ENCODE data around the gene ZNF428.
"Not testable (repeated sequence)": the region's sequence is repeated elsewhere in the genome, so short reads cannot be mapped to it uniquely, and the experiment has no call there.

ZNF428 gene, protein sequence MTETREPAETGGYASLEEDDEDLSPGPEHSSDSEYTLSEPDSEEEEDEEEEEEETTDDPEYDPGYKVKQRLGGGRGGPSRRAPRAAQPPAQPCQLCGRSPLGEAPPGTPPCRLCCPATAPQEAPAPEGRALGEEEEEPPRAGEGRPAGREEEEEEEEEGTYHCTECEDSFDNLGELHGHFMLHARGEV
- 11.2 to 21.7 reads per million in 2 experiments for total RNA-seq

DNA sequence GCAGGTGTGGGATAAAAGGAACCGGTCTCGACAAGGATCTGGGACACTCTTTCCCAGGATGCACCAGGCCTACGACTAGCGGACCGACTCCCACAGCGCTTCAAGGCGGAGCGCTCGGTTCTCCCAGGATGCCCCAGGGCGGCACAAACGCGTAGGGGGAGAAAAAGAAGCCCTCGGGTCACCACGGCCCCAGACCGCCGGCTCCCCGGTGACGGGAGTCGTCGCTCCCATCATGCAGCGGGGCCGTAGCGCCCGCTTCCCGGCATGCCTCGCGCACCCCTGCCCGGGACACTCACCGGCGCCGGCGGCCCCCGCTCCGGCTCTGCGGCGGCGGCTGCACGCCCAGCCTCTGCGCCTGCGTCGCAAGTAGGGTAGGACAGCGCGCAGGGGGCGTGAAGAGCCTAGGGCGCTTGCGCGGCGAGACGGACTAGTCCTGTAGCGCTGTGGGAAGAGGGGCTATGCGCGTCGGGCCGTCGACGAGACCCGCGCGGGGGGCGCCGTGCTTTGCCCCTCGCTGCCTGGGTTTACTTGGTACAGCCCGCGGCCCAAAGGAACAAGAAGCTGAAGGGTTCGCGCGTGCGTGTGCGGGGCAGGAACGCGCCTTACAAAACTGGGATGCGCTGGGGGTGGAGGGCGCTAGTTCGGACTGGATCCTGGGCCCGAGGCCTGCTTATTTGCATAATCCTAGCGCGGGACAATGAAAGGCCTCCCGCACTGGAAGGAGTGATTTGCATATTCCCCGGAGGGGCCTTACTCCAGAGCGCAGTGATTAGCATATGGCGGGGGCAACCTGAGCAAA is at the start of gene ZNF428:
TSS of gene ZNF428 (minus strand) at position 368 of the 799 bp plus-strand sequence. CDS start 5,325 bp downstream, outside the sequence.
- peak; percentile 77 for DNase-seq (ENCODE audit: low read depth)

DNA sequence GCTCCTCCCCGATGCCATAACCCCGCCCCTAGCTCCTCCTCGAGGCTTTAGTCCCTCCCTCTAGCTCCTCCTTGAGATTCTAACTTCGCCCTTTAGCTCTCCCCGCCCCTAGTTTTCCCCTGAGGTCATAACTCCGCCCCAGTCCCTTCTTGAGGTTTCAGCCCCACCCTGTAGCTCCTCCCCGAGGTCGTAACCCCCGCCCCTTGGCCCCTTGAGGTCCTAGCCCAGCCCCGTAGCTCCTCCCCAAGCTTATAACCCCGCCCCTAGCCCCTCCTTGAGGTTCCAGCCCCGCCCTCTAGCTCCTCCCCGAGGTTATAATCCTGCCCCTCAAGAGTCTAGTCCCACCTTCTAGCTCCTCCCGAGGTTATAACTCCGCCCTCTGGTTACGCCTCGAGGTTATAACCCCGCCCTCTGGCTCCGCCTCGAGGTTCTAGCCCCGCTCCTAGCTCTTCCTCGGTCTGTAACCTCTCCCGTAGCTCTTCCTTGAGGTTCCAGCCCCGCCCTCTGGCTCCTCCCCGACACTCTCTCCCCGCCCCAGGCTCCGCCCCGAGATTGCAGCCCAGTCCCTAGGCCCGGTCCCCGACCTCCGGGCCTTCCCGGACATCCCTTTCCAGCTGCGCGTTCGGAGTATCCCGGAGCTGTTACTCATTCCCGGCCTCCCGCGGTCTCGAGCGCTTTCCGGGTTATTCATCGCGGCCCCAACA is 49.1 kb upstream of the ZNF428 start:
- DNase-seq (ENCODE audit: low read depth), result peak; percentile 96

DNA sequence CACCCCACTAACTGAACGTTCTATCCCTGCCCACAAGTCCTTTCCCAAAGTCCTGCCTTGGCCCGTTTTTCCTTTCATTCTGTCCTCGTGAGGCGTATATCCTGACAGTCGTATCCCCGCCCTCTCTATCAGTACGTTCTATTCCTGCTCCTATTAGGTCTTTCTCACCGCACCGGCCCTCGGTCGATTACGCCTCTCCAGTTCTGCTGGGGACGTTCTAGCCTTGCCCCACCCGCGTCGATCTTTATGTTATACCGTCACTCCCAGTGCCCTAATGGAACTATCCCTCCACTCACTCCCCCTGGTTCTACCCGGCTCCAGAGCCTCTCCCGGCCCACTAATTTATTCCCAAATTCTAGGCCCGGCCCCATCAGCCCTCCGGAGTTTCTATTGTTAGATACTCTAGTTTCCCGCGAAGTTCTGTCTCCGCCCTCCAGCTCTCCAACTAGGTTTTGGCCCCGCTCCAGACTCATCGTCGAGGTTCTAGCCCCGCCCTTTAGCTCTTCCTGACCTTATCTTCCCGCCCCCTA is 48.5 kb upstream of the ZNF428 start:
- DNase-seq (ENCODE audit: low read depth), result no peak

- DNase-seq (ENCODE audit: low read depth), result no peak
These were observed 47.9 kb upstream of the ZNF428 start for GRCh38 chr19:43667126-43667875.

GRCh38 chr19:43664018-43664417 is 44.6 kb upstream of the ZNF428 start:
- peak; percentile 37 for DNase-seq (ENCODE audit: low read depth)

- no peak for DNase-seq (ENCODE audit: low read depth)
These were observed 43.1 kb upstream of the ZNF428 start for GRCh38 chr19:43662487-43662886.

DNA sequence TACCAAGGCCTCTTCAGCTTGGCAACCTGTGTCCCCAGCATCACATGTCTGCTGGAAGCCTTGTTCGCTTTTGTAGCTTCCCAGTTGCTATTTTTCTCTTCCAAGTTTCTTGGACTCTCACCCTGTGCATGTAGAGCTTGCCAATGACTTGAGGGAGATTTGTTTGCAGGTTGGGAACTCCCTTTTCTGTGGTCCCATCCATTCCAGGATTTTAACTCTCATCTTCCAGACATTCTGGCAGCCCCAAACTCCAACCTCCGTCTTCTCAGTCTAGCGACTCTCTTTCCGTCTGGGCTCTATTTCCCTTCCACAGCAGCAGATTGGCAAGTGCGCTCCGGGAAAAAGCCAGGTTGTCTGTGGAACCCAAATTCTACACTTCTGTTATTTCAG is 41.5 kb upstream of the ZNF428 start:
- no peak for DNase-seq (ENCODE audit: low read depth)

GRCh38 chr19:43660301-43660970 is 41.0 kb upstream of the ZNF428 start:
- no peak for DNase-seq (ENCODE audit: low read depth)

- DNase-seq (ENCODE audit: low read depth), result no peak
These were observed 39.1 kb upstream of the ZNF428 start for GRCh38 chr19:43658494-43658893.

- DNase-seq (ENCODE audit: low read depth), result no peak
These were observed 38.6 kb upstream of the ZNF428 start for GRCh38 chr19:43658001-43658400.

DNA sequence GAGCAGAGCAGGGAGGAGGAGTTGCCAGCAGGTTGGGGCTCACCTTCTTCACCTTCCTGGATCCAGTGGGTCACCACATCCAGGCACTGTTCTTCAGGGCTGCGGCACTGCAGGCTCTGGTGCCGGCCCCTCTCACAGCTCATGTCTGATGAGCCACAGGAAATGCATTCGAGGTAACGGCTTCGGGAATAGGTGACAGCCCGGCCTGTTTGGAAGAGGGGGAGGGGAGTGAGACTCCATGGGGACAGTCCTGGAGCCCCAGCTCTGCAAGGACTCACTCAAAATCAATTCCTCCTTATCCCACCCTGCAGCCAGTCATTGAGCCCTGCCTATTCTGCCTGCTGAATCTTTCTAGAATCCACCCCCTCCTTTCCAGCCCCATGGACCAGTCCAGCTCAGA is 37.0 kb upstream of the ZNF428 start:
- no peak for DNase-seq (ENCODE audit: low read depth)

DNA sequence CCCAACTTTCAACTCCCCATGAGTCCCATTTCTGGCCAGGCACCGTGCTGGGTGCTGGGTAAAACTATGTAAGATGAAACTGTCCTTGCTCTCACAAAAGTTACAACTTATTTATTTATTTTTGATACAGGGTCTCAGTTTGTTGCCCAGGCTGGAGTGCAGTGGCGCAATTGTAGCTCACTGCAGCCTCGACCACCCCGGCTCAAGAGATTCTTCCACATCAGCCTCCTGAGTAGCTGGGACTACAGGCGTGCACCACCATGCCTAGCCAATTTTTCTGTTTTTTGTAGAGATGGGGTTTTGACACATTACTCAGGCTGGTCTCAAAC is 33.1 kb upstream of the ZNF428 start:
- DNase-seq (ENCODE audit: low read depth), result no peak

GRCh38 chr19:43651758-43652545 is 32.5 kb upstream of the ZNF428 start:
- DNase-seq (ENCODE audit: low read depth), result no peak

GRCh38 chr19:43650276-43650675 is 30.8 kb upstream of the ZNF428 start:
- DNase-seq (ENCODE audit: low read depth), result not testable (repeated sequence)

DNA sequence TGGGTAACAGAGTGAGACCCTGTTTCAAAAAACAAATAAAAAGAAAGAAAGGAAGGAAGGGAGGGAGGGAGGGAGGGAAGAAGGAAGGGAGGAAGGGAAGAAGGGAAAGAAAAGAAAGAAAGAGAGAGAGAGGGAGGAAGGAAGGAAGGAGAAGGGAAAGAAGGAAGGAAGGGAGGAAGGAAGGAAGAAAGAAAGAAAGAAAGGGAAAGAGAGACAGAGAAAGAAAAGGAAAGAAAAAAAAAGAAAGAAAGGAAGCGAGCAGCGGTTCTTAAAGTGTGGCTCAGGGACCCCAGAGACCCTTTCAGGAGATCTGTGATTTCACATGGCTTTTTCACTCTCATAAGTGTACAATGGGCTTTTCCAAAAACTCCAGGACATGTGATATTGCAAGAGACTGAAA is 30.1 kb upstream of the ZNF428 start:
- no peak for DNase-seq (ENCODE audit: low read depth)

GRCh38 chr19:43648633-43649032 is 29.2 kb upstream of the ZNF428 start:
- no peak for DNase-seq (ENCODE audit: low read depth)

DNA sequence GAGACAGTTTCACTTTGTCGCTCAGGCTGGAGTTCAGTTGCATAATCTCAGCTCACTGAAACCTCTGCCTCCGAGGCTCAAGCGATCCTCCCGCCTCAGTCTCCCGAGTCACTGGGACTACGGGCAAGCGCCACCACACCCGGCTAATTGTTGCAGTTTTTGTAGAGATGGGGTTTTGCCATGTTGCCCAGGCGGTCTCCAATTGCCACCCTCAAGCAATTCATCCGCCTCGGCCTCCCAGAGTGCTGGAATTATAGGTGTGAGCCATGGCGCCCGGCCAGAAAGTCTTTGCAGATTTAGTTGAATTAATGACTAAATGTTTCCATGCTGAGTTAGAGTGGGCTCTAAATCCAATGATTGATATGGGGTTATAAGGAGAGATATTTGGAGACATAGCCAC is 24.8 kb upstream of the ZNF428 start:
- DNase-seq (ENCODE audit: low read depth), result no peak

DNA sequence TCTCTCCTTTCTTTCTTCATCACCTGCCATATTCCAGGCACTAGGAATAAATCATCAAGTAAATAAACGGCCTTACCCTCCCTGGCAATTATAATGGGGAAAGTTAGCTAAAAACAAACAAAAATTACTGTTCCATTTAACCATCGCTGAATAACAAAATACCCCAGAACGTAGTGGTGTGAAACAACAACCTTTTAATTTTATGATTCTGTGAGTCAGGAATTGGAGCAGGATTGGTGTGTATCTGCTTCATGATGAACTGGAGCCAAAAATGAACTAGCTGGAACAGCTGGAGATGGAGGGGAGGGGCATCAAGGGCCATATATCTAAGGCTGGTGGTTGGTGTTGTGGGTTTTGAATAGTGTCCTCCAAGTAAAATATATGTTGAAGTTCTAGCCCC is 23.9 kb upstream of the ZNF428 start:
- no peak for DNase-seq (ENCODE audit: low read depth)

- DNase-seq (ENCODE audit: low read depth), result no peak
These were observed 23.1 kb upstream of the ZNF428 start for GRCh38 chr19:43642531-43642930.

- DNase-seq (ENCODE audit: low read depth), result no peak
These were observed 21.9 kb upstream of the ZNF428 start for GRCh38 chr19:43641333-43641732.

- no peak for DNase-seq (ENCODE audit: low read depth)
These were observed 21.0 kb upstream of the ZNF428 start for GRCh38 chr19:43640424-43640757.
